Nephron progenitor cell (in vitro differentiated cells): ENCODE data around the gene PER2.
"Not testable (repeated sequence)": the region's sequence is repeated elsewhere in the genome, so short reads cannot be mapped to it uniquely, and the experiment has no call there.

Experiments
- DNase-seq: peaks from one replicate; pipeline ENCODE4 v3.0.0; 2021
- H3K27ac Mint-ChIP-seq: 2 replicates; pipeline ENCODE4 v1.8.0; 2021; ENCODE audit warnings: mild to moderate bottlenecking, moderate library complexity, mixed read lengths
- H3K27me3 Mint-ChIP-seq: 2 replicates; pipeline ENCODE4 v1.8.0; 2021; ENCODE audit warnings: mild to moderate bottlenecking, low read depth, mixed read lengths; ENCODE audit not compliant: poor library complexity
- H3K36me3 Mint-ChIP-seq: 2 replicates; pipeline ENCODE4 v1.8.0; 2021; ENCODE audit warnings: low read depth, mixed read lengths
- H3K4me1 Mint-ChIP-seq: 2 replicates; pipeline ENCODE4 v1.8.0; 2021; ENCODE audit warnings: mixed read lengths
- H3K4me3 Mint-ChIP-seq: 2 replicates; pipeline ENCODE4 v1.8.0; 2021; ENCODE audit warnings: mild to moderate bottlenecking, moderate library complexity, mixed read lengths
- H3K9me3 Mint-ChIP-seq: 2 replicates; pipeline ENCODE4 v1.8.0; 2021; ENCODE audit warnings: mild to moderate bottlenecking, moderate library complexity, mixed read lengths
- CTCF ChIP-seq: fragments of 200-600 bp; sonication (generic); IDR thresholded peaks from 2 replicates; pipeline ENCODE4 v1.5.0; 2021; ENCODE audit warnings: antibody characterized with exemption

The PER2 gene

GRCh38 chr2:238314576-238314975 is 26.2 kb upstream of the PER2 start:
- Mint-ChIP-seq H3K4me3 (no peak overlapping the region), H3K27ac (peak overlapping the region; percentile 82), H3K36me3 (no peaks in the 10 kb centered on the region), H3K4me1 (peaks cover 2% of the 10 kb centered on the region), H3K27me3 (peaks cover 17% of the 10 kb centered on the region), H3K9me3 (peaks cover 7% of the 10 kb centered on the region)
- no peak for TF ChIP-seq CTCF
- no peak for DNase-seq

GRCh38 chr2:238313991-238314350 is 25.6 kb upstream of the PER2 start:
- TF ChIP-seq CTCF = no peak
- H3K4me1 Mint-ChIP-seq = no peaks in the 10 kb centered on the region

GRCh38 chr2:238313289-238313990 is 25.0 kb upstream of the PER2 start:
- TF ChIP-seq CTCF = no peak
- peaks cover 6% of the 10 kb centered on the region for H3K9me3 Mint-ChIP-seq
- DNase-seq = no peak
- no peaks in the 10 kb centered on the region for H3K36me3 Mint-ChIP-seq
- H3K4me3 Mint-ChIP-seq = no peak overlapping the region
- H3K27ac Mint-ChIP-seq = no peak overlapping the region
- H3K4me1 Mint-ChIP-seq = no peaks in the 10 kb centered on the region
- peaks cover 13% of the 10 kb centered on the region for H3K27me3 Mint-ChIP-seq

More at GRCh38 chr2:238313991-238314350, 25.6 kb upstream of the PER2 start:
- H3K27ac Mint-ChIP-seq = no peak overlapping the region
- peaks cover 7% of the 10 kb centered on the region for H3K9me3 Mint-ChIP-seq
- no peak overlapping the region for H3K4me3 Mint-ChIP-seq
- peaks cover 15% of the 10 kb centered on the region for H3K27me3 Mint-ChIP-seq
- no peaks in the 10 kb centered on the region for H3K36me3 Mint-ChIP-seq
- no peak for DNase-seq

GRCh38 chr2:238310721-238311120 is 22.3 kb upstream of the PER2 start:
- H3K27me3 Mint-ChIP-seq, DNase-seq, H3K4me3 Mint-ChIP-seq, H3K27ac Mint-ChIP-seq, H3K36me3 Mint-ChIP-seq, H3K4me1 Mint-ChIP-seq, H3K9me3 Mint-ChIP-seq: not testable (repeated sequence)

- no peaks in the 10 kb centered on the region for H3K4me1 Mint-ChIP-seq
- peak; percentile 16 for TF ChIP-seq CTCF
- H3K27me3 Mint-ChIP-seq = peaks cover 10% of the 10 kb centered on the region
- no peaks in the 10 kb centered on the region for H3K36me3 Mint-ChIP-seq
- no peak overlapping the region for H3K4me3 Mint-ChIP-seq
- DNase-seq = no peak
- no peaks in the 10 kb centered on the region for H3K9me3 Mint-ChIP-seq
- H3K27ac Mint-ChIP-seq = no peak overlapping the region
Observed at GRCh38 chr2:238308177-238308576, 19.8 kb upstream of the PER2 start.

- no peak overlapping the region for H3K27ac Mint-ChIP-seq
- H3K36me3 Mint-ChIP-seq = no peaks in the 10 kb centered on the region
- H3K9me3 Mint-ChIP-seq = no peaks in the 10 kb centered on the region
- H3K4me1 Mint-ChIP-seq = no peaks in the 10 kb centered on the region
- H3K4me3 Mint-ChIP-seq = no peak overlapping the region
- no peak for DNase-seq
- no peak for TF ChIP-seq CTCF
- peaks cover 10% of the 10 kb centered on the region for H3K27me3 Mint-ChIP-seq
Observed at GRCh38 chr2:238306672-238306998, 18.2 kb upstream of the PER2 start.
